ENCODE data around the gene FAM222A. TPM values are rescaled to one million over a fixed set of nuclear protein-coding genes. Genes with fewer than 3 reads are reported as not detected.

FAM222A gene
- 4.7 TPM for total RNA-seq

DNA sequence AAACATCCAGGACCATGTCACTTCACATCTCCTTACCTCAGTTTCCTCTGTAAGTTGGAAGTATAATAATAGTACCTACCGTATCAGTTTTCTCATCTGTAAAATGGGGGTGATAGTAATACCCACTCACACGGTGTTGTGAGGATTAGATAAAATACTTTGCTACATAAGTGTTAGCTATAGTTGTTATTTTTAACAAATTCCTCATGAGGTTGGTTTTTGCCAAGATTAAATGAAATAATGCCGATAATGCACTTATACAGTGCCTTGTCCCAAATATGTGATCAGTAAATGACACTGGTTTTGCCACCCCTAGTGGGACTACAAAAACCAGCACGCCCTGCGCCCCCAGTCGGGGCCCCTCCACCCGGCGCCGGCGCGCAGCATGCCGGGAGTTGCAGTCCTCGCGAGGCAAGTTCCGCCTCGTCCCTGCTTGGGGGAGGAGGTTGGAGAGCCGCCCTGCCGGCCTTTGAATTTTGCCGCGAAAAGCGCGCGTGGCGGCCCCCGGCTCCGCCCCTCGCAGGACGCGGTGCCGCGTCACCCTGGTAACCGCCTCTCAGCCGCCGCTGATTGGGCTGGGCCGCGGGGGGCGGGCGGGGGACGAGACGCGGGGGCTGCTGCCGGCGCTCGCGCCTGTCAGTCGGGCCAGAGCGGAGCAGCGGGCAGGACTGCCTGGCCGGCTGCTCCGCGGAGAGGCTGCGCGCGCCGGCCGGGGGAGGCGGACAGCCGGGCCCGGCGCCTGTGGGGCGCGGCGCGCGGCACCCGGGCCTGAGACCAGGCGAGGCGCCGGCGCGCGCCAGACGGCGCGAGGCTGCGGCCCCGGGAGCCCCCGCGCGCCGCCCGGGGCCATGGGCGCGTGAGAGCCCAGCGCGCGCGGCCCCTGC, at the start of gene FAM222A:
Gene FAM222A, plus strand, starts transcription at position 639 of the 884 bp plus-strand sequence. CDS start 30,322 bp downstream, outside the sequence.
- ATAC-seq (peak; percentile 99), DNase-seq (ENCODE audit: low spot score) (peak; percentile 98)
- intact Hi-C loops (cut with DNase I) = no loop called here

DNA sequence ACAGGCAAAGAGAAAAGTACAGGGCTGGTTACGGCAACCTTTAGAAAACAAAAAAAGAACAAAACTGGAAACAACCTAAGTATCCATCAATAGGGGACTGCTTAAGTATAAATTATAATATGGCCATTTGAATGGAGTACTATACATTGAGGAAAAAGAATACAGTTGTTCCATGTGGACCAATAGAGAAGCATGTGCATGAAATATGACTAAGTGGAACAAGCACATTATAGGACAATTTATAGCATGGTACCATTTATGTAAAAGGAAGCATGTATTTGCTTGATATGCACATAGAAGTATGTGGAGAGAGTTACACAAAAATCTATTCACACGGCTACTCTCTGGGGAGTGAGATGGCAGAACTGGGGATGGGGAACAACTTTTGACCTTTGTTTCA, 49.2 kb upstream of the FAM222A start:
- no peak for DNase-seq (ENCODE audit: low spot score)
- ATAC-seq = no peak
- intact Hi-C loops (cut with DNase I) = no loop called here

- ATAC-seq (no peak), DNase-seq (ENCODE audit: low spot score) (no peak)
- intact Hi-C loops (cut with DNase I) = no loop called here
Measured at GRCh38 chr12:109666068-109666467, 47.6 kb upstream of the FAM222A start.

DNA sequence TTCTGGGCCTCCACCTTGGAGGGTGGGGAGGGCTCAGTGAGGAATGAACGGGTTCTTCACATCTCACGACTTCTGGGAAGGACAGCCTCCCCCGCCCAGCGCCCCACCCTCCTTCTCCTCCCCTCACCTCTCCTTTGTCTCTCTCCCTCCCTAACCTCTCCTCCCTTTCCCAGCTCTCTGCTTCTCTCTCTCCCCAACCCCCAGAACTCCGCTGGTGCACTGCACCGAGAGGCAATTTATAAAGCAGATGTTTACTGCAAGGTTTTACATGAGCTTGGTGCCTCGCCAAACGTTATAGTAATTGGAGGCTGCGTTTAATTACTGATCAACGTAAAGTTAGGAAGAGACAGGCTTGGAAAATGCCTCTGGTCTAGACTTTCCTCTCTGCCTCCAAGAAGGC, 42.9 kb upstream of the FAM222A start:
- no peak for ATAC-seq
- no peak for DNase-seq (ENCODE audit: low spot score)
- intact Hi-C loops (cut with DNase I) = no loop called here

DNA sequence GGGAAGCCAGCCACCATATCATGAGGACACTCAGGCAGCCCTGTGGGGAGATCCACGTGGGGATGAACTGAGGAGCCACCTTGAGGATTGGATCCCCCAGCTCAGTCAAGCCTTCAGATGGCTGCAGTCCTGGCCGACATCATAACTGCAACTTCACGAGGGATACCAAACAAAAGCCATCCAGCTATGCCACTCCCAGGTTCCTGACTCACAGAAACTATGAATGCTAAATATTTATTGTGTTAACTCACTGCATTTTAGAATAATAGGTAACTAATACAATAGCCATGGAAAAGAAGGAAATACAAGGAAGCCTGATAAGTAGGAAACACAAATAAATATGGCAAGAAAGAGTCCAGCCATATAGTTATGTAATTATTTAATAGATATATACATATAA, 42.1 kb upstream of the FAM222A start:
- intact Hi-C loops (cut with DNase I) = no loop called here
- DNase-seq (ENCODE audit: low spot score) (no peak), ATAC-seq (no peak)

DNA sequence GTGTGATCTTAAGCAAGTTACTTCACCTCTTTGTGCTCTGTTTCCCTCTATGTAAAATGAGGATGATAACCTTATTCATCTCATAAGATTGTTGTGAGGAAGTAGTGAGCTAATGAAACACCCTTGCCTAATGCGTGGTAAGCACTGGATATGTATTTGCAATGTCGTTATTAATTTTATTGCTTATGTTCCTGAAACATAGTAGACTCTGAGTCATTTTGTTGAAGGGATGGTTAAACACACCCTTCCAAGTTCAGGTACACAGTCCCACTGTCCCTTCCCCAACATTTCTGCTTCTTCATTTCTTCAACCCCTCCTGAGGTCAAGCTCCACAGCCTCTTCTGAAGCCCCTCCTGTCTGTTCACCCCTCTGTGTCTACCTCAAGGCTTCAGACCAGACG, 40.2 kb upstream of the FAM222A start:
- intact Hi-C loops (cut with DNase I) = no loop called here
- no peak for DNase-seq (ENCODE audit: low spot score)
- no peak for ATAC-seq

DNA sequence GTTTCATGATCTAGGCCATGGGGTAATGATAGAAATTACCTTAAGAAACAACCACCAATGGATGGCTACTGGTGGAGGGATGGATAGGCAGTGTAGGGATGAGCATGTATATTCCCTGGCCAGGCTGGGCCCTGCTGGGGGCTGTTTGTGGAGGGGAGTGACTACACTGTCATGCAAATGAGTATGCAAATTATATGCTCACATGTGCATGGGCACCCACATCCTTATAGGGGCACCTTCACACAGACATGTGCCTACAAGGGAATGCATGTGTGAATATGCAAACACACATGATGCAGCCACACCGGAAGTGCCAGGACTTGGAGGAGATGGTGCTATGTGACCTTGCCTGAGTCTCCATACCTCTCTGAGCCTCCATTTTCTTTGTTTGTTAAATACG, 39.7 kb upstream of the FAM222A start:
- intact Hi-C loops (cut with DNase I) = no loop called here
- DNase-seq (ENCODE audit: low spot score) (no peak), ATAC-seq (no peak)

- intact Hi-C loops (cut with DNase I) = no loop called here
- no peak for ATAC-seq
- DNase-seq (ENCODE audit: low spot score) = no peak
Measured at GRCh38 chr12:109675411-109675810, 38.2 kb upstream of the FAM222A start.

GRCh38 chr12:109677279-109677691, 36.3 kb upstream of the FAM222A start:
- ATAC-seq = no peak
- intact Hi-C loops (cut with DNase I) = no loop called here
- DNase-seq (ENCODE audit: low spot score) = no peak

DNA sequence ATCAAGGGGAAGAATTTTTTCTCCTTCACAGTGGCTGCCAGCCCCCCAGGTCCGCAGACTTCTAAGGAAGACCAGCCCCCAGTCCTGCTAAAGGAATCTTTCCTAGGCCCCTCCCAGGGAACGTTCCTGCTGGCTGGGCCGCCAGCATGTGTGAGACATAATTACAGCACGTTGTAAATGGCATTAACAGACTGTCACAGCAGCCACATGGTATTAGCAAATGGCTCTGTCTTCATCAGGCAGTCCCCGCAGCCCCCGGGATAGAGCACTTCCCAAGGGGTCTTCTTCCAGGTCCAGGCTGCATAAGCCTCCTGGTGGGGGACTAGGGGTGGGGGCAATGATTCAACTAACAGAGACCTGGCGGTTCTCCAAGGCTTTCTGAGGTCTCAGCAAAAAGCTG, 34.9 kb upstream of the FAM222A start:
- intact Hi-C loops (cut with DNase I) = no loop called here
- ATAC-seq = no peak
- no peak for DNase-seq (ENCODE audit: low spot score)

GRCh38 chr12:109679501-109680263, 33.9 kb upstream of the FAM222A start:
- intact Hi-C loops (cut with DNase I) = no loop called here
- DNase-seq (ENCODE audit: low spot score) (no peak), ATAC-seq (no peak)

- DNase-seq (ENCODE audit: low spot score) = no peak
Measured at GRCh38 chr12:109680264-109681005, 33.2 kb upstream of the FAM222A start.

DNA sequence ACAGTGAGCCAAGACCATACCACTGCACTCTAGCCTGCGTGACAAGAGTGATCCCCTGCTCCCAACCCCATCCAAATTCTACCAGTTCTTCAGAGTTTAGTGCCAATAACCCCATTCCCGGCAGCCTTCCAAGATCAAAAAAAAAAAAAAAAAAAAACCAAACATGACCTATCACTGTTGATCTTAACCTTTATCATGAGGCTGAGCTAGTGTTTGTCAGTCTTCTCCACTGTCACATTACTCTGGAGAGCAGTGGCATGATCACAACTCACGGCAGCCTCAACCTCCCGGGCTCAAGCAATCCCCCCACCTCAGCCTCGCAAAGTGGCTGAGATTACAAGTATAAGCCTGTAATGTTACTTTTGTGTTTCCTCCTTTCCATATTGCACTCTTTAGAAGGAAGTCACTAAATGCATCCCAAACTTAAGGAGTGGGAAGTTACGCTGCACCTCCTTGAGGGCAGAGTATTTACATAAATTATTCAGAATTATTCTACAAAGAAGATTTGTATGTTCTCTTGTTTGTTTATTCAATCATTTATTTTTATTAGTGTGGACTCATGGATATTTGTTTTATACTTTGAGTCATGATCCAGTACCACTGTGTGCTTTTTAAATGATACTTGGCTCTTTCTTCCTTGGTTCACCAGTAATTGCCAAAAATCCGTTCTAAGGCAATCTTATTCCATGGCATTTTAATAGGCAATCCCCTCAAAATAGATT, 31.5 kb upstream of the FAM222A start:
- ATAC-seq = no peak
- intact Hi-C loops (cut with DNase I) = no loop called here
- DNase-seq (ENCODE audit: low spot score) = no peak

More at GRCh38 chr12:109680264-109681005, 33.2 kb upstream of the FAM222A start:
- intact Hi-C loops (cut with DNase I) = no loop called here
- ATAC-seq = no peak

- DNase-seq (ENCODE audit: low spot score) (no peak), ATAC-seq (no peak)
- intact Hi-C loops (cut with DNase I) = no loop called here
Measured at GRCh38 chr12:109682708-109683060, 30.9 kb upstream of the FAM222A start.

DNA sequence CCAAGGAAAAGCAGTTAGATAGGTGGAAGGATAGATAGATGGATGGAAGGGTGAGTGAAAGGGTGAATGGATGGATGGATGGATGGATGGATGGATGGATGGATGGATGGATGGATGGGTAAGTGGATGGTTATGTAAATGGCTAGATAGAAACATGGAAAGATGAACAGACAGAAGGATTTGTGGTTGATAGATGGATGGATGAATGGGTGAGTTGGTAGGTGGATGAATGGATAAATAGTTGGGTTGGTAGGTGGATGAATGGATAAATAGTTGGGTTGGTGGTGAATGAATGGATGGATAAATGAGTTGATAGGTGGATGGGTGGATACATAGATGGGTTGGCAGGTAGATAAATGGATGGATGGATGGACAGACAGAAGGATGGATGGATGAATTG, 30.3 kb upstream of the FAM222A start:
- intact Hi-C loops (cut with DNase I) = no loop called here
- no peak for DNase-seq (ENCODE audit: low spot score)
- ATAC-seq = no peak

DNA sequence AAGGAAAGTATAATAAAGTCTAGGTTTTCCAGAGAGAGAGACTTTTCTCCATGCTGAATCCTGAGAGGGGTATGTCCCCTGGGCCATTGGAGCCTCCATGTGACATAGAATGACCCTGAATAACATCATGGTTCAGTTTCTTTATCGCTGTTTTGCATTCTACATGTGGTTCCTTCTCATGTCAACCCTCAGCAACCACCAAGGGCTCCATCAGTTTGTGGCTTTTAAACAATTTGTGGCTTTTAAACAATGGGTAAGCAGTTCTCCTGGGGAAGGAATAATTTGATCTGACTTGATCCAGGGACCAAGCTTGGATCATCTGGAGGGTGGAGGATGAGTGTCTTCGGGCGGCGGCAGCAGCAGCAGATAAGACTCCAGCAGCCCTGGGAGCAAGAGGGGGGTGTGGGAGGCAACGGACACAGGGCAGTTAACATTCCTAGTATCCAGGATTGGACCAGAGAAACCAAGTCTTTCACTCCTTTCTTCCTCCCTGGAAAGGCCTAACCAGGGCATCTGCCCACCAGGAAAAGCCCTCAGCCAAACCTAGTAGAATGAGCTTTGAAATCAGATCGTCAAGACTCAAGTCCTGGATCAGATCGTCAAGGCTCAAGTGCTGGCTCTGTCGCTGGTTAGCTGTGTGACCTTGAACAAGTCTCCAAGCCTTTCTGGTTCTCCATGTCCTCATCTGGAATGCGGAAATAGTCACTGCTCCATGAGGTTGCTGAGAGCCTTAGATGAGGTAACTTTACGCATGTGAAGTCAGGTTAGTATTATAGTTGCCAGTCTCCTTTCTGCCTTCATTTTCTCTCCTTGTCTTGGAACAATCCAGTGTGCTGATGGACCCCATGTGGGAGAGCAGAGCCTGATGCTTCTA, 27.8 kb upstream of the FAM222A start:
- DNase-seq (ENCODE audit: low spot score) (no peak), ATAC-seq (no peak)
- intact Hi-C loops (cut with DNase I) = no loop called here

GRCh38 chr12:109686523-109686922, 27.1 kb upstream of the FAM222A start:
- DNase-seq (ENCODE audit: low spot score) (no peak), ATAC-seq (no peak)
- intact Hi-C loops (cut with DNase I) = no loop called here

- no peak for ATAC-seq
- no peak for DNase-seq (ENCODE audit: low spot score)
- intact Hi-C loops (cut with DNase I) = no loop called here
Measured at GRCh38 chr12:109687250-109687649, 26.4 kb upstream of the FAM222A start.

All from sciatic nerve (tissue), 2 donors.